Loucy (cell line): Measurements from ENCODE around the gene EDN1.

Experiments
- H2AFZ ChIP-seq: fragments of 200-600 bp; sonication (generic); 2 replicates; pipeline ENCODE4 v1.6.0; 2016; ENCODE audit warnings: antibody characterized with exemption, mild to moderate bottlenecking, low read length, moderate library complexity
- H3F3A ChIP-seq: fragments of 200-600 bp; 2 replicates; pipeline ENCODE4 v1.6.0; 2016; ENCODE audit warnings: antibody characterized with exemption, low read depth, mild to moderate bottlenecking
- H3K27me3 ChIP-seq: fragments of 200-600 bp; sonication (generic); 2 replicates; pipeline ENCODE4 v1.6.1; 2014; ENCODE audit warnings: low read length, mild to moderate bottlenecking; ENCODE audit not compliant: insufficient read depth, poor library complexity, severe bottlenecking
- H3K36me3 ChIP-seq: fragments of 200-600 bp; sonication (generic); 2 replicates; pipeline ENCODE4 v1.6.1; 2016; ENCODE audit warnings: low read length; ENCODE audit not compliant: insufficient read depth
- H3K4me1 ChIP-seq: fragments of 200-600 bp; sonication (generic); 2 replicates; pipeline ENCODE4 v1.5.1; 2014; ENCODE audit warnings: low read length, mild to moderate bottlenecking; ENCODE audit not compliant: insufficient read depth, poor library complexity, severe bottlenecking
- H3K4me2 ChIP-seq: fragments of 200-600 bp; sonication (generic); 2 replicates; pipeline ENCODE4 v1.6.0; 2014; ENCODE audit warnings: antibody characterized with exemption, low read length, low read depth, mild to moderate bottlenecking; ENCODE audit not compliant: poor library complexity, severe bottlenecking
- H3K4me3 ChIP-seq: fragments of 200-600 bp; sonication (generic); 2 replicates; pipeline ENCODE4 v1.5.1; 2014; ENCODE audit warnings: low read length, mild to moderate bottlenecking, mixed read lengths; ENCODE audit not compliant: poor library complexity, severe bottlenecking
- H3K79me2 ChIP-seq: fragments of 200-600 bp; sonication (generic); 2 replicates; pipeline ENCODE4 v1.6.1; 2014; ENCODE audit warnings: low read length; ENCODE audit not compliant: insufficient read depth
- H3K9ac ChIP-seq: fragments of 200-600 bp; sonication (generic); 2 replicates; pipeline ENCODE4 v1.6.0; 2014; ENCODE audit warnings: mild to moderate bottlenecking, low read depth, low read length, moderate library complexity; ENCODE audit not compliant: poor library complexity, severe bottlenecking
- H3K9me2 ChIP-seq: fragments of 200-600 bp; sonication (generic); replicated peaks from 2 replicates; pipeline ENCODE4 v1.6.1; 2016; ENCODE audit warnings: low read depth, low read length, mixed read lengths
- H3K9me3 ChIP-seq: fragments of 200-600 bp; sonication (generic); 2 replicates; pipeline ENCODE4 v1.6.1; 2014; ENCODE audit warnings: mild to moderate bottlenecking, antibody characterized with exemption, low read length, low read depth; ENCODE audit not compliant: insufficient read depth
- H4K20me1 ChIP-seq: fragments of 200-600 bp; sonication (generic); 2 replicates; pipeline ENCODE4 v1.6.0; 2014; ENCODE audit warnings: antibody characterized with exemption, low read length, mild to moderate bottlenecking; ENCODE audit not compliant: insufficient read depth, poor library complexity, severe bottlenecking
- EZH2phosphoT487 ChIP-seq: fragments of 200-600 bp; IDR thresholded peaks from 2 replicates; pipeline ENCODE4 v1.6.1; 2018; ENCODE audit warnings: antibody characterized with exemption, mild to moderate bottlenecking, moderate library complexity, borderline replicate concordance
- TF ChIP-seq, protein P1 (sequence below): fragments of 200-600 bp; sonication (generic); conservative IDR thresholded peaks from 2 replicates; pipeline ENCODE4 v1.5.1; 2014; ENCODE audit warnings: mild to moderate bottlenecking, antibody characterized with exemption, low read length

Gene EDN1

GRCh38 chr6:12249541-12250382, 40.4 kb upstream of the EDN1 start:
- Histone ChIP-seq H3F3A (no peaks in the 10 kb centered on the region), H3K79me2 (no peaks in the 10 kb centered on the region), H3K27me3 (no peaks in the 10 kb centered on the region), H3K4me3 (no peak overlapping the region), H3K9me2 (no peaks in the 10 kb centered on the region), H3K36me3 (no peaks in the 10 kb centered on the region), H3K4me2 (no peak overlapping the region), H3K9me3 (no peaks in the 10 kb centered on the region), H2AFZ (no peak overlapping the region), H3K9ac (no peak overlapping the region), H4K20me1 (no peaks in the 10 kb centered on the region), H3K4me1 (no peaks in the 10 kb centered on the region)
- no peak for TF ChIP-seq EZH2phosphoT487
- TF ChIP-seq, protein P1, sequence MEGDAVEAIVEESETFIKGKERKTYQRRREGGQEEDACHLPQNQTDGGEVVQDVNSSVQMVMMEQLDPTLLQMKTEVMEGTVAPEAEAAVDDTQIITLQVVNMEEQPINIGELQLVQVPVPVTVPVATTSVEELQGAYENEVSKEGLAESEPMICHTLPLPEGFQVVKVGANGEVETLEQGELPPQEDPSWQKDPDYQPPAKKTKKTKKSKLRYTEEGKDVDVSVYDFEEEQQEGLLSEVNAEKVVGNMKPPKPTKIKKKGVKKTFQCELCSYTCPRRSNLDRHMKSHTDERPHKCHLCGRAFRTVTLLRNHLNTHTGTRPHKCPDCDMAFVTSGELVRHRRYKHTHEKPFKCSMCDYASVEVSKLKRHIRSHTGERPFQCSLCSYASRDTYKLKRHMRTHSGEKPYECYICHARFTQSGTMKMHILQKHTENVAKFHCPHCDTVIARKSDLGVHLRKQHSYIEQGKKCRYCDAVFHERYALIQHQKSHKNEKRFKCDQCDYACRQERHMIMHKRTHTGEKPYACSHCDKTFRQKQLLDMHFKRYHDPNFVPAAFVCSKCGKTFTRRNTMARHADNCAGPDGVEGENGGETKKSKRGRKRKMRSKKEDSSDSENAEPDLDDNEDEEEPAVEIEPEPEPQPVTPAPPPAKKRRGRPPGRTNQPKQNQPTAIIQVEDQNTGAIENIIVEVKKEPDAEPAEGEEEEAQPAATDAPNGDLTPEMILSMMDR: no peak

GRCh38 chr6:12250383-12250770, 39.8 kb upstream of the EDN1 start:
- H3K4me3 ChIP-seq: no peak overlapping the region
- H2AFZ ChIP-seq: no peak overlapping the region
- H3K79me2 ChIP-seq: no peaks in the 10 kb centered on the region
- H3K9me3 ChIP-seq: no peaks in the 10 kb centered on the region
- H4K20me1 ChIP-seq: no peaks in the 10 kb centered on the region
- no peaks in the 10 kb centered on the region for H3K9me2 ChIP-seq
- H3F3A ChIP-seq: no peaks in the 10 kb centered on the region
- H3K27me3 ChIP-seq: no peaks in the 10 kb centered on the region
- TF ChIP-seq EZH2phosphoT487: no peak
- TF ChIP-seq, protein P1: no peak
- no peaks in the 10 kb centered on the region for H3K36me3 ChIP-seq
- no peak overlapping the region for H3K9ac ChIP-seq
- no peaks in the 10 kb centered on the region for H3K4me1 ChIP-seq
- no peak overlapping the region for H3K4me2 ChIP-seq

- H3K9me2 ChIP-seq: no peaks in the 10 kb centered on the region
- H3F3A ChIP-seq: no peaks in the 10 kb centered on the region
- H3K79me2 ChIP-seq: no peaks in the 10 kb centered on the region
- no peaks in the 10 kb centered on the region for H3K9me3 ChIP-seq
- H2AFZ ChIP-seq: no peak overlapping the region
- H3K4me2 ChIP-seq: no peak overlapping the region
- no peaks in the 10 kb centered on the region for H3K36me3 ChIP-seq
- H3K4me1 ChIP-seq: no peaks in the 10 kb centered on the region
- H4K20me1 ChIP-seq: no peaks in the 10 kb centered on the region
- no peak overlapping the region for H3K9ac ChIP-seq
- no peak overlapping the region for H3K4me3 ChIP-seq
- no peak for TF ChIP-seq EZH2phosphoT487
- TF ChIP-seq, protein P1: no peak
- H3K27me3 ChIP-seq: no peaks in the 10 kb centered on the region
Observed at GRCh38 chr6:12254210-12254609, 36.0 kb upstream of the EDN1 start.
